Prostate gland (tissue), 2 donors: ENCODE data around the gene DIPK1B. TPM values are rescaled to one million over a fixed set of nuclear protein-coding genes. Genes with fewer than 3 reads are reported as not detected.

Source experiments
- DNase-seq: peaks from one replicate; pipeline ENCODE4 v3.0.0-alpha.2; 2019; ENCODE audit warnings: low spot score
- H3K27ac ChIP-seq, 2 donors: fragments of 200-600 bp; sonication (generic); 2 replicates each; pipeline ENCODE4 v1.5.1; 2017 to 2019
- H3K27me3 ChIP-seq: fragments of 200-600 bp; sonication (generic); replicated peaks from 2 replicates; pipeline ENCODE4 v1.5.1; 2019; ENCODE audit not compliant: insufficient read depth
- H3K36me3 ChIP-seq, 2 donors: fragments of 200-600 bp; sonication (generic); 1 replicate in 1 of 2; 2 replicates in 1 of 2; pipeline versions ENCODE4 v1.5.1 to v1.8.1; 2017 to 2019
- H3K4me1 ChIP-seq: fragments of 200-600 bp; sonication (generic); replicated peaks from 2 replicates; pipeline ENCODE4 v1.5.1; 2019
- H3K4me3 ChIP-seq, 2 donors: fragments of 200-600 bp; sonication (generic); 2 replicates each; pipeline ENCODE4 v1.5.1; 2017 to 2019
- H3K9me3 ChIP-seq: fragments of 200-600 bp; sonication (generic); 2 replicates; pipeline ENCODE4 v1.5.1; 2017
- POLR2A ChIP-seq: fragments of 450-650 bp; IDR thresholded peaks from one replicate; pipeline ENCODE4 v1.6.1; 2016; ENCODE audit warnings: antibody characterized with exemption, mild to moderate bottlenecking
- POLR2AphosphoS5 ChIP-seq: sonication (generic); formaldehyde crosslinking; IDR thresholded peaks from one replicate; pipeline ENCODE4 v1.6.1; 2017; ENCODE audit warnings: antibody characterized with exemption
- WGBS: methylation state at CpG from one replicate; pipeline ENCODE4 v1.1.5; 2018; 5-methylcytosine and 5-hydroxymethylcytosine counted together
- intact Hi-C: fragments of 100-400 bp; cut with DNase I; formaldehyde crosslinking; loops from one replicate; pipeline ENCODE4 v1.14.2; 2022
- total RNA-seq, 2 donors: library from RNA; depleted of rRNA; stranded (reverse); fragments of >200 nt; gene quantifications; one replicate each; pipeline ENCODE4 v1.1.0, GENCODE V29; 2016
- TF ChIP-seq, protein P1 (sequence below), 4 experiments: fragments of 200-600 bp in 2 of 4; fragments of 450-650 bp in 2 of 4; sonication (generic) in 2 of 4; IDR thresholded peaks; 1 replicate in 3 of 4; 2 replicates in 1 of 4; pipeline ENCODE4 v1.5.1; 2016 to 2019; ENCODE audit warnings: antibody characterized with exemption in 4 of 4, mild to moderate bottlenecking in 2 of 4, moderate library complexity in 2 of 4

The DIPK1B gene
- total RNA-seq, 2 donors from 2014 or later = 18.9 to 27.8 TPM

DNA sequence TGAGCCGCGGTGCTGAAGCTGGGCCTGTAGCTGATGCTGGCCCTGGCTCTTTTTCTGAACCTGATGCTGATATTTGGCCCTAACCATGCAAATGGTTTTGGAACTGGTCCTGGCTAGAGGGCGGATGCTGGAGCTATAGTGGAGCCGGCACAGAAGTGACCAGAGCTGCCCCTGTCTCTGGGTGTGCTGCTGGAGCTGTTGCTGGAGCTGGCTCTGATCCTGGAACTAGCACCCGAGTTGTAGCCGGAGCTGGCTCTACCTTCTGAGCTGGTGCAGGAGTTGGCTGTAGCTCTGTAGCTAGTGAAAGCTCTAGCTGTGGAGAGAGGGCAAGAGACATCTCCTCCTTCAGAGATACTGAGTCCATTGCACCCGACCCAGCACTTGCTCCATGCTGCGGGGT is 17.6 kb downstream of the DIPK1B start:
- no peak overlapping the region for H3K27ac ChIP-seq
- intact Hi-C loops = loop anchor here (2.0 to 10.0 kb wide), 2 partner anchors 13 to 115 kb away; partner anchors contain the start of genes AJM1 and PHPT1

DNA sequence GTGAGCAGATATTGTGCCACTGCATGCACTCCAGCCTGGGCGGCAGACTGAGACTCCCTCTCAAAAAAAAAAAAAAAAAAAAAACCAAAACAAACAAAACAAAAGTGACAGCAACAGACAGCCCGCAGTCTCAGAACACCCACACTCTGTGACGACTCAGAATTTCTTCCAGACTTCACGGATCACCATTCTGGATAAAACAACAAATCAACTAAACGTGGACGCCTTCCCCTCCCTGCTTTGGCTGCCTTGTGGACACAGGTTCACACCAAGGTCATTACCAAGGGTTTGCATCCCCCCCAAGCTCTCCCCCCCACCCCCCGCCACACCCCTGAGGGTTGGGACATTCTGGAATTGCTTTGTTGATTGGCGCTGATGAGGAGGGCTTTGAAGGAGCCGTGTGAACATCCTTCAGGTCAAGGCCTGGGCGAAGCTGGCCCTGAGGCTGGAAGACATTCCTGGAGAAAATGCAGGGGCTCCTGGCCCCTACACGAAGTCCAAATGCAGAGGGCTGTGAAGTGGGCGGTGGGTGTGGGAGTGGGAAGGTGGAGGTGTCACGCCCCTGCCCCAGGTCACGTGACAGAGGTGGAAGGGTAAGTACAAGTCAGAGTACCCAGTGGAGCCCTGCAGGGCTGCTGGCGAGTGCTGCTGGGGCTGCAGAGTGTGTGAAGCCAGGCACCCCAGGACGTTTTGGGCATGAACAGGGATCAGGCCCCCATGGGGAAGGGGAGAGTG is 20.2 kb downstream of the DIPK1B start:
- WGBS = 68% methylated on average over 16 of the region's 16 CpGs
- no peak for TF ChIP-seq POLR2AphosphoS5
- TF ChIP-seq, protein P1, sequence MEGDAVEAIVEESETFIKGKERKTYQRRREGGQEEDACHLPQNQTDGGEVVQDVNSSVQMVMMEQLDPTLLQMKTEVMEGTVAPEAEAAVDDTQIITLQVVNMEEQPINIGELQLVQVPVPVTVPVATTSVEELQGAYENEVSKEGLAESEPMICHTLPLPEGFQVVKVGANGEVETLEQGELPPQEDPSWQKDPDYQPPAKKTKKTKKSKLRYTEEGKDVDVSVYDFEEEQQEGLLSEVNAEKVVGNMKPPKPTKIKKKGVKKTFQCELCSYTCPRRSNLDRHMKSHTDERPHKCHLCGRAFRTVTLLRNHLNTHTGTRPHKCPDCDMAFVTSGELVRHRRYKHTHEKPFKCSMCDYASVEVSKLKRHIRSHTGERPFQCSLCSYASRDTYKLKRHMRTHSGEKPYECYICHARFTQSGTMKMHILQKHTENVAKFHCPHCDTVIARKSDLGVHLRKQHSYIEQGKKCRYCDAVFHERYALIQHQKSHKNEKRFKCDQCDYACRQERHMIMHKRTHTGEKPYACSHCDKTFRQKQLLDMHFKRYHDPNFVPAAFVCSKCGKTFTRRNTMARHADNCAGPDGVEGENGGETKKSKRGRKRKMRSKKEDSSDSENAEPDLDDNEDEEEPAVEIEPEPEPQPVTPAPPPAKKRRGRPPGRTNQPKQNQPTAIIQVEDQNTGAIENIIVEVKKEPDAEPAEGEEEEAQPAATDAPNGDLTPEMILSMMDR (IDR thresholded peaks at IDR 0.05) = no peak
- TF ChIP-seq POLR2A = no peak
- no peak for DNase-seq
- Histone ChIP-seq H3K36me3 (no peaks in the 10 kb centered on the region), H3K27me3 (no peaks in the 10 kb centered on the region), H3K27ac (no peak overlapping the region), H3K9me3 (no peaks in the 10 kb centered on the region), H3K4me1 (peaks cover 7% of the 10 kb centered on the region), H3K4me3 (no peak overlapping the region)
- intact Hi-C loops = no loop called here

More for the DNA sequence above, 17.6 kb downstream of the DIPK1B start:
- H3K27me3 ChIP-seq = no peaks in the 10 kb centered on the region
- H3K9me3 ChIP-seq = no peaks in the 10 kb centered on the region
- TF ChIP-seq, protein P1 (IDR thresholded peaks at IDR 0.05) = no peak
- no peak for TF ChIP-seq POLR2A
- no peak for TF ChIP-seq POLR2AphosphoS5
- no peaks in the 10 kb centered on the region for H3K36me3 ChIP-seq
- 96% methylated on average over 8 of the region's 8 CpGs for WGBS
- H3K4me3 ChIP-seq = no peak overlapping the region
- peaks cover 14% of the 10 kb centered on the region for H3K4me1 ChIP-seq
- DNase-seq = no peak

DNA sequence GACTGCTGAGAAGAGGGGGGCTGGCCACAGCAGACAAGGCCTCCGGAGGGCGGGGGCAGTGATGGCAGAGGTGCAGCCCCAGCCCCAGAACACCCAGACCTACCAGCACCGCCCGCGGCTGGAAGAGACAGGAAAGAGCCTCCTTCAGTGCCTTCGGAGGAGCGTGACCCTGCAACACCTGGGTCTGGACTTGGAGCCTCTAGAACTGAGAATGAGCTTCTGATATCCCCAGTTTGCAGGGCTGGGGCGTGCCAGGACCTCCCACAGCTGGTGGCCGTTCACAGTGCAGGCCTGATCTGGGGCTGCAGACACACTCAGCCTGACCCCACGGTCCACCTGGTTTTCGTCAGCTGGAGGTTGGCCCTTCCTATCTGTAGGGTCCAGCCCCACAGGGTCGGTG is 21.2 kb downstream of the DIPK1B start:
- TF ChIP-seq POLR2AphosphoS5 (no peak), POLR2A (no peak)
- TF ChIP-seq, protein P1 (IDR thresholded peaks at IDR 0.05) = no peak
- Histone ChIP-seq H3K27me3 (no peaks in the 10 kb centered on the region), H3K9me3 (no peaks in the 10 kb centered on the region), H3K36me3 (no peaks in the 10 kb centered on the region), H3K4me3 (no peak overlapping the region), H3K4me1 (peaks cover 6% of the 10 kb centered on the region), H3K27ac (no peak overlapping the region)
- DNase-seq = no peak
- intact Hi-C loops = no loop called here
- WGBS = 84% methylated on average over 12 of the region's 12 CpGs

DNA sequence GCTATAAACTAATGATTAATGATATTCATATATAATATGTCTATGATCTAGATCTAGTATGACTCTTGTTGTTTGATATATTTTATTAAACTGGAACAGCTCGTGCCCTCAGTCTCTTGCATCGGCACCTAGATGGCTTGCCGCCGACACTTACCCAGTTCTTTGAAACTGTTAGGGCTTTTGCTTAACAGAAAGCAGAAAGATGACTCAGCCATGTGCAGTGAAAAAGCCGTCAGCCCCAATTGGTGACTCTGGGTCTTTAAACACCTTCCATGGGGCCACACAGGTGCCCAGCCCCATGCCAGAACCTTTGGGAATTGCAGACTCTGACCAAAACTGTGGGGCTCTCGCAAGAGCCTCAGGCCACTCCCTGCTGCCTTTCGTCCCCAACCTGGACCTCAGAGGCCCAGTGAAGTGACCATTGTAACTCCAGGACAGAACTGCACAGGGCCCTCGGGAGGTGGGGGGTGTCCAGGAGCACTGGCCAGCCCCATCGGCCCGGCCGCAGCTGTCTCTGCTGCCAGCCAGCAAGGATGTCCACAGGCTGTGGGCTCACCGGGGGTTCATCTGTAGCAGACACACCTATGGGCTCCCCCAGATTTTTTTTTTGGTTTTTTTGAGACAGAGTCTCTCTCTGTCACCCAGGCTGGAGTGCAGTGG is 22.6 kb downstream of the DIPK1B start:
- Histone ChIP-seq H3K9me3 (no peaks in the 10 kb centered on the region), H3K4me1 (no peaks in the 10 kb centered on the region), H3K27me3 (peaks cover under 1% of the 10 kb centered on the region), H3K36me3 (no peaks in the 10 kb centered on the region), H3K4me3 (no peak overlapping the region), H3K27ac (no peak overlapping the region)
- TF ChIP-seq POLR2AphosphoS5 = no peak
- intact Hi-C loops = no loop called here
- WGBS = 88% methylated on average over 12 of the region's 12 CpGs
- DNase-seq = no peak

DNA sequence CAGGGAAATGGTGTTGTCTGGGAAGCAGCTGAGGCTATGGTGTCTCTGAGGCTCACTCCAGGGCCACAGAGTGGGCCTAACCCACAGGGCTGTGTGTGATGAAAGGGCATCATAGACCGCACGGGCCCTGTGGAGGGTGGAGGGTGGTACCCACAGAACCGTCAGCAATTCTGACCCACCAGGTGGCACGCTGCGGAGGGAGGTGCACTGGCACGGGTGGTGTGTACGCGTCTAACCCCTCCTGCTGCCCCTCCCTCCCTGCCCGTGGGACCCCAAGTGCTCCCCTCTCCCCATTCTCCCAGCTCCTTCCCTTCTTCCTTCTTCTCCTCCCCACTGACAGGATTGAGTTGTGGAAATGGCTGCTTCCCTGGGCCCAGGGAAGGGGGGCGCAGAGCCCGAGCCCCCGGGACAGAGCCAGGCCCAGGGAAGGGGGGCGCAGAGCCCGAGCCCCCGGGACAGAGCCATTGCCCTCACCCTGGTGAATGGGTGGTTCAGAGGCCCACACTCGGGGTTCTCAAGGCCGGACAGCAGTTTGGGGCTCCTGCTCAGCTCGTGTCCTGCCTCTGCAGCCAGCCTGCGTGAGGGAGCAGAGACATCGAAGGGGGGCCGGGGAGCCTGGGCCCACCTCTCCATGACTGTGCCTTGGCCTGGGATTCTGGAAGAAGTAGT is 23.6 kb downstream of the DIPK1B start:
- no peaks in the 10 kb centered on the region for H3K36me3 ChIP-seq
- WGBS = 84% methylated on average over 21 of the region's 21 CpGs
- peaks cover 3% of the 10 kb centered on the region for H3K27me3 ChIP-seq
- no peak for DNase-seq
- no peak overlapping the region for H3K27ac ChIP-seq
- H3K4me3 ChIP-seq = no peak overlapping the region
- TF ChIP-seq, protein P1 (IDR thresholded peaks at IDR 0.05) = no peak
- TF ChIP-seq POLR2AphosphoS5 (no peak), POLR2A (no peak)
- H3K4me1 ChIP-seq = no peaks in the 10 kb centered on the region
- intact Hi-C loops = no loop called here
- H3K9me3 ChIP-seq = no peaks in the 10 kb centered on the region
